Stimulated activated CD4-positive, alpha-beta T cell treated with anti-CD3 and anti-CD28 coated beads, Interleukin-4, amount 100 ng/mL, for 24 hours (primary cell): Measurements from ENCODE around the gene FKBP2.

Experiments
- DNase-seq: peaks from one replicate; pipeline ENCODE4 v3.0.0-alpha.2; 2020

FKBP2 gene

DNA sequence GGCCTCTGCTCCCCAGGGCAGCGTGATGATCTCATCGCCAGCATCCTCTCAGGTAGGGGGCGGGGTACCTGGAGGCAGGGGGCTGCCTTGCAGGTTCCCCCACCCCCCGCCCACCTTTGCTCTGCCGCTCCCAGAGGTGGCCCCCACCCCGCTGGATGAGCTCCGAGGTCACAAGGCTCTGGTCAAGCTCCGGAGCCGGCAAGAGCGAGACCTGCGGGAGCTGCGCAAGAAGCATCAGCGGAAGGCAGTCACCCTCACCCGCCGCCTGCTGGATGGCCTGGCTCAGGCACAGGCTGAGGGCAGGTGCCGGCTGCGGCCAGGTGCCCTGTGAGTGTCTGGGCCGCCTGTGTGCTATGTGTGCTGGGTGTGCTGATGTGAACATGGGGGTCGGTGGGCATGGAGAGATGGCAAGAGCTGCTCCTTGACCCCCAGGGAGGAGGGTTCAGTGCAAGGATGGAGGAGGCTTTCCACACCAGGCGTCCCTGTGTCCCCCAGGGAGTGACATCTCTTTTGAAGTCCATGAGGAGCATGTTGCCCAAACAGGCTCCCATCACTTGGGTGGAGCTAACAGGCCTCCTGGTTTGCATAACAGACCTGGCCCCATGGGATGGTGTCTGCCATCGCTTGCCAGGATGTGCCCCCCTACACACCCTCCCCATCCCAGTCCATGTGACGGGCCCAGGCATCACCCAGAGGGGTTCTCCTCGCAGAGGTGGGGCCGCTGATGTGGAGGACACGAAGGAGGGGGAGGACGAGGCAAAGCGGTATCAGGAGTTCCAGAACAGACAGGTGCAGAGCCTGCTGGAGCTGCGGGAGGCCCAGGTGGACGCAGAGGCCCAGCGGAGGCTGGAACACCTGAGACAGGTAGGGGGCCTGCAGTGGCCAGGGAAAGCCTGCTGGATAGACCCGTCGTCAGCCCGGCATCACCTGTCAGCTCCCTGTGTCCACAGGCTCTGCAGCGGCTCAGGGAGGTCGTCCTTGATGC is 24.6 kb downstream of the FKBP2 start:
- DNase-seq: no peak

GRCh38 chr11:64266339-64266738 is 25.4 kb downstream of the FKBP2 start:
- no peak for DNase-seq

DNA sequence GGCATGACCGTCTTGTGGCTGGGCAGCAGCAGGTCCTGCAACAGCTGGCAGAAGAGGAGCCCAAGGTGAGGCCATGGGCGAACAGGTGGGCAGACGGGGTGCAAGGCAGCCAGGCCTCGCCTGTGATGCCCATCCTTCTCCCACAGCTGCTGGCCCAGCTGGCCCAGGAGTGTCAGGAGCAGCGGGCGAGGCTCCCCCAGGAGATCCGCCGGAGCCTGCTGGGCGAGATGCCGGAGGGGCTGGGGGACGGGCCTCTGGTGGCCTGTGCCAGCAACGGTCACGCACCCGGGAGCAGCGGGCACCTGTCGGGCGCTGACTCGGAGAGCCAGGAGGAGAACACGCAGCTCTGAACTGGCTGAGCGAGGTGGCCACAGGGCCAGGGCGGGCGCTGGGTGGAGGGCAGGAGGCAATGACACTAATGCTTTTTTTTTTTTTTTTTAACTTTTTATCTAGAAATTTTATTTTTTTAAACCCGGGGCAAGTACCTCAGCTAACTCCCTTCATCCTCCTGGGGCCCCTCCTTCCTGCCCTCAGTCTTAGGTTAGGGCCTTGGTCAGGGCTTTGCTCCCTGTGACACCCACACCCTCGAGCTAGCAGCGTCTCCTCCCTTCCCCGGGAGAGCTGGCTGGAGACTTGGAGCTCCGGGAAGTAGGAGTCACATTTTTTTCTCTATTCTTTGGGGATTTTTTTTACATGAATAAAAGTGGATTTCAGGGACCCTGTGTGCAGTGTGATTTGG is 26.5 kb downstream of the FKBP2 start:
- DNase-seq: no peak

GRCh38 chr11:64268025-64268892 is 27.4 kb downstream of the FKBP2 start:
- DNase-seq: no peak

- DNase-seq: peak; percentile 36
These were observed 28.1 kb downstream of the FKBP2 start for GRCh38 chr11:64268893-64269539.

DNA sequence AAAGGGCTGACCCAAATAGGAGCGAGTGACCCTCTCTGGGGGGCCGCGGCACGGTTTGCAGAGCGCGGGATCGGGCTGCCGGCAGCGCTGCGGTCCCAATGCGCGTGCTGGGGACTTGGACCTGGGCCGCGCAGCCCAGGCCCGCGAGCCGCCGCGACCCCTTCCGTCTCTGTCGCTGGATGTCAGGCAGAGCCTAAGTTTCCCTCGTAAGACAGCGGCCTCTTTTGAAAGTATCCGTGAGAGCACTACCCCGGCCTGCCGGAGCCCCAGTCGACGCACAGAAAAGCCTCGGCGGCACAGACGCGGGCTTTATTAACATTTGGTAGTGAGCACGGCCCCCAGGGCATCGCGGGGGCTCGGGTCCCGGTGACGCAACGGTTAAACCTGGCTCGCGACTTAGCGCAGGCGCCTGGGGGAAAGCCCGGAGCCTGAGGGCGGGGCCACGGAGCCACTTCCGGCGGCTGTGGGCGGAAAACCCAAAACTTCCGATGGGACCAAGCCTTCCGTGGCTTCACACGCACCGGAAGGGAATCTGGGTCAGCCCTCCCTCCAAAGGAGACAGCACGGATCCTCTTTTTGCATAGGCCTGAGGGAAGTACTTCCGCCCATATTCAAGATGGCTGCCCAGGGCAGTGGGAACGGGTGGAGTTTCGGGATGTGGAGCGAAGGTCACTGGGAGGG is 28.8 kb downstream of the FKBP2 start:
- DNase-seq: peak; percentile 99

DNA sequence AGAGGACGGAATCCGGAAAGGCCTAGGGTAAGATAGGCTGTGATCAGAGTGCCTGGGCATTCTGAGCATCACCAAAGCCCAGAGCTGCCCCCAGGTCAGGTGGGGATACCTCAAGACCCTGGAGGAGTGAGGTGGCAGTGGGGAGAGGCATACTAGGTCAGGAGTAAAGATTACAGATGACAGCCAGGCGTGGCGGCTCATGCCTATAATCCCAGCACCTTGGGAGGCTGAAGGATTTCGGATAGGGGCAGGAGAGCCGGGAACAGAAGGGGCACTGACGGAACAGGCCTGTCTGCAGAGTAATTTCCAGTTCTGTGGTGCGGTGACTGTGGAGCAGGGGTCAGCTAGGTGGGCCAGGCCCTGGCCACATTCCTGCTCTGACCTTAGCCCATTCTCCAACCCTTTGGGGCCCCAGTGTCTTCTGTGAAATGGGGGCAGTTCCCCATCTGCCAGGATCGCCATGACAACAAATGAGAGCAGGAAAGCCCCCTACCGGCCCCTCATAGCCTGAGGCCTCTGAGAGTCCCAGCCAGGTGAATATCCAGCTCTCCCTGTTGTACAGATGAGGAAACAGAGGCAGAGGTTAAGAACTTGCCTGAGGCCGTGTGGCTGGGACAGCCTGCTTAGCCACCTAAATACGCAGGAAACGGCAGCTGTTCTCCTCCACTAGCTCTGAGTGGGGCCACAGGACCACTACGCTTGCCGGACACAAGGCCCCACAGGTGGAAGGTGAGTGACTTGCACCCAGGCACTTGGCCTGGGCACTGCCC is 34.3 kb downstream of the FKBP2 start:
- no peak for DNase-seq

DNA sequence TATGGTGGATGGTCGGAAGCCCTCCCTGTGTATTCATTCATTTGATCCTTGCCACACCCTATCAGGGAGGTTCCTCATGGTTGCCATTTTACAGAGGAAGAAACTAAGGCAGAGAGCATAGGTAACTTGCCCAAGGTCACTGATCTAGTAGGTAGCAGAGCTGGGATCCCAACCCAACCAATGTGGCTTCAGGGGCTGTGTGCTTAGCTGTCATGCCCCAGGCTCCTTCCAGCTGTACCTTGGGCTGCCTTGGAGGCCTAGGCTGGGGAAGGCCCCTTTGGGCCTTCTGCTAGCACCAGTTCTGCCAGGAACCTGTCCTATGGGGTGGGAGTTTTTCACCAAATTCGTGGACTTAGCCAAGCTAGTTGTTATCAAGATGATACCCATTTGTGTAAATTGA is 34.9 kb downstream of the FKBP2 start:
- DNase-seq: no peak

- DNase-seq: no peak
These were observed 35.9 kb downstream of the FKBP2 start for GRCh38 chr11:64276653-64277431.

DNA sequence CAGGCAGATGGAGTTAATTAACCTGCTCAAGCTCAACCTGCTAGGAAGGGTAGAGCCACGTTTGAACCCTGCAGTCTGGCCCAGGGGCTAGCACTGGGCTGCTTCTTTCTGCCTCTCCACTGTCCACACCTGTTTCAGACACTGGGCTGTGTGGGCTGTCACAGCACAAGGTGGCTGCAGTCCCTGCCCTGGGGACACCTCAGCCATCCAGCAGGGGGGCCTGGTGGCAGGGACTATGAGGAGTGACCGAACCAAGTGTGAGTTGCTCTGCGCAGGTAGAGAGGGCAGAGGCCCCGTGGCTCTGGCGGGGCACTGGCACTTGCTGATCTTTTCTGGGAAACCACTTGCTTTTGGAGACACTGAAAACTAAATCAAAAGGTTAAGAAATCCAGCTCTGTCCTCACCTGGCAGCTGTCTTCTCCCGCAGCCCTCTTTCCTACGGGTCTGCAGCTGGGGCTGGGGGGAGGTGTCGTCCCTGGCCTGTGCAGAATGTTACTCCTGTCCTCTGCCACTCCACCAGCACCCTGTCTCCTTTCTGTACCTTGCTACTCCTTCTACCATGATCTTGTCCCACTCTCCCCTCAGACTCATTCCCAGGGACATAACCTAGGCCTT is 37.8 kb downstream of the FKBP2 start:
- no peak for DNase-seq

- no peak for DNase-seq
These were observed 41.3 kb downstream of the FKBP2 start for GRCh38 chr11:64281957-64282770.

DNA sequence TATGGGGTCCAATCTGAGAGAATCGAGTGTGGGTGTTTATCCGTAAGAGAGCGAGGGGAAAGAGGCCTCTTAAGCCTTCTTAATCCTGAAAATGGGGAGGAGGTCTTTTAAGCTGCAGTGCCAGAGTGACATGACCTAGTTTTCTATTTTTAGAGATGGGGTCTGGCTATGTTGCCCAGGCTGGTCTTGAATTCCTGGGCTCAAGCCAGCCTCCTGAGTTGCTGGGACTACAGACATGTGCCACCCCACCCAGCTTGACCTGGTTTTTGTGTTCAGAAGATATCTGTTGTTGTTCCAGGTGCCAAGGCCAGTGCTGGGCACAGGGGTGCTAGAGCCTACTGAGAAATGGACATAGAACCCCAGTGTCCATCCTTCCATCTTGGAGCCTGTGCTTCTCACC is 42.2 kb downstream of the FKBP2 start:
- no peak for DNase-seq

- peak; percentile 93 for DNase-seq
These were observed 43.4 kb downstream of the FKBP2 start, which contains the start of gene BAD for GRCh38 chr11:64284048-64284961. Gene BAD (minus strand): TSS chr11:64284665. CDS start chr11:64284368, 297 bp downstream.

DNA sequence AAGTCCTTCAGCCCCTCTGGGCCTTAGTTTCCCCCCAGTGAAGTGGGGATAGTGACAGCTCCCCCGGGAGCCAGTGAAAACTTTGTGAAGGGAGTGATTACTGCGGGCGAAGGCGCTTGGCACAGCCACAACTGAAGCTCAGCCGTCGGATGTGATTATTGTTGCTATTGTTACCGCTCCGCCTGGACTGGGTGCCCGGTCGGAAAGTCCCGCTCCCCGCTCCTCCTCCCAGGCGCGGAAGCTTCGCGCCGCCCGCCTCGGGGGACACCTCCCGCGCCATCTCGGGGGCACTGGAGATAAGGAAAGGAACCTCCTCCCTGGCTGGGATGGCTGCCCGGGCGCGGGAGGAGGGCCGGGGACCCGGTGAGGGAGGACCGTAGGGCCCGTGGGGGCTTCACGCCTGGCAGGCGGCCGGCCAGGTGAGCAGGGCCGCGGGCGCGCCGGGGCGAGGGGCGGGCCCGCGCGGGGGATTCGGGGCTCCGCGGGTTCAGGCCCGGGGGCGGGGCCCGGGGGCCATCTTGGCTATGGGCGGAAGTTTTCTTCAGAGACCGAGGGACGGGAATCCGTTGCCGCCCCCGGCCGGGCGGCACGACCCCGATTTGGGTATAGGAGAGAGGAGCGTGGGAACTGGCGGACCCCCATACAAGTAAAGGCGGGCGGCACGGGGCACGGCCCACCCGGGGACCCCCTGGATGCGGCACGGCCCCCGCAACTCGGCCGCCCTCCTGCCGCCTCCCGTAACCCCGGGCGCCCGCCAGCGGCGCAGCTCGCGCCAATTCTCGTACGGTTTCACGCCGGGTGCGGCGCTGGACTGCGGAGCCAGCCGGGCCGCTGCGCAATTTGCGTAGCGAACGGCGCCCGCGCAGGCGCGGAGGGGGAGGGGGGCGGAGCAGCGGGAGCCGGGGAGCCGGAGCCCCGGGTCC is 44.3 kb downstream of the FKBP2 start, which contains the start of gene GPR137:
Gene GPR137 (plus strand): TSS at position 887 of the 923 bp plus-strand sequence. CDS start 677 bp downstream, outside the sequence.
- DNase-seq: peak; percentile 88

DNA sequence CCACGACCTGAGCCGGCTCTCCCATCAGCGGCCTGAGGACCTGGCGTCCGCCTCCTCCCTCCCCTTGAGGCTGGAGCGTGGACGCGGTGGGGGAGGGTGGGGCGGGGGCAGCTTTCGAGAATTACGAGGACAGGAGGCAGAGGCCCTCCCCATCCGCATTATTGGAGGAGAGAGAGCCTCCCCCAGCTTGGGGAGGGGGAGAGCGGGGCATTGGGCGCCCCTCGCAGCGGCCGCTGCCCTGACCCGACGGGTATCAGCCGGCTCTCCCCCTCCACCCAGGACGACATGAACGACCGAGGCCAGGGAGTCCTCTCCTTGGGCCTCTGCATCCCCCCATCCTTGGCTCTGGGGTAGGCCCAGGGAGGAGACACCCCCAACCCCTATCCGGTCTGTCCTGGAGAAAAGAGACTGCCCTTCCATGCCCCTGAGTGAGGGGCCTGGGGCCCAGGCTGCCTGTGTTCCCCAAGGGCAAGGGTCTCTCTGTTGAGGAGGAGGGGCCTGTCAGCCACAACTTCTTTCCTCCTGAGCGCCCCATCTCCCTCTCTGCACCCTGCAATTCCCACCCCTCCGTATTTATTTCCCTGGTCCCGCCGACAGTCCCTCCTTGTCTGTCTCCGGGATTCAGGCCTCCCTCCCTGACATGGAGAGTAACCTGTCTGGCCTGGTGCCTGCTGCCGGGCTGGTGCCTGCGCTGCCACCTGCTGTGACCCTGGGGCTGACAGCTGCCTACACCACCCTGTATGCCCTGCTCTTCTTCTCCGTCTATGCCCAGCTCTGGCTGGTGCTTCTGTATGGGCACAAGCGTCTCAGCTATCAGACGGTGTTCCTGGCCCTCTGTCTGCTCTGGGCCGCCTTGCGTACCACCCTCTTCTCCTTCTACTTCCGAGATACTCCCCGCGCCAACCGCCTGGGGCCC is 45.2 kb downstream of the FKBP2 start:
- no peak for DNase-seq
